ENCODE results near the gene COL9A2. TPM values are rescaled to one million over a fixed set of nuclear protein-coding genes. Genes with fewer than 3 reads are reported as not detected.

Gene COL9A2
- total RNA-seq, 2 experiments from 2014 or later: 10.6 to 21.4 TPM

- CTCF ChIA-PET (ENCODE audit: unreplicated experiment): no interaction called here
- no TSS peak for BruUV-seq (replicated peaks)
Measured at GRCh38 chr1:40301066-40301465, 16.0 kb downstream of the COL9A2 start.

DNA sequence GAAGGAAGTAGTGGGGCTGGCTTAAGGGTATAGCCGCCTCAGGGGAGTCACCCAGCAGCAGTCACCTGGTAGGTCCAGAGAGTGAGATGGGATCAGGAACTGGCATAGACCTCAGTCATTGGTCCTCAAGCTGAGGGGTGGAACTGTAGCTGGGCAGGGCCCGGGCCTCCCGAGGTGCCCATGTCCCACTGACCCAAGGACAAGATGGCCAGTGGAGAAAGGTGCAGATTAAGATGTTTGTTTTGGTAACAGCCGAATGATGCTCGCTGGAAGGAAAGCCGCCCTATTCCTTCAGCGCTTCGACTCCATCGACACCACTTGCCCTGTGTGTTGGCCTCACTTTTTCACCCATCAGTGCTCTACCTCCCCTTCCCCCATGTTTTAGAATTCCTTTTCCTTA lies 16.4 kb downstream of the COL9A2 start:
- Histone ChIP-seq H3K9me2 (ENCODE audit: insufficient read depth, low read length) (no peaks in the 10 kb centered on the region), H3K36me3 (ENCODE audit: insufficient read depth, low read length) (no peaks in the 10 kb centered on the region), H3K27ac (ENCODE audit: low read depth, low read length, poor library complexity, severe bottlenecking) (no peak overlapping the region), H2AFZ (ENCODE audit: low read length) (no peak overlapping the region), H3K4me1 (ENCODE audit: insufficient read depth, low read length, poor library complexity, severe bottlenecking) (no peaks in the 10 kb centered on the region), H4K20me1 (ENCODE audit: insufficient read depth, low read length) (no peaks in the 10 kb centered on the region), H3K4me3 (ENCODE audit: low read depth, low read length, poor library complexity, severe bottlenecking) (no peak overlapping the region), H3K9me3 (ENCODE audit: low read length) (no peaks in the 10 kb centered on the region), H3K4me2 (ENCODE audit: low read length) (no peak overlapping the region), H3K79me2 (ENCODE audit: insufficient read depth, low read depth, low read length) (no peaks in the 10 kb centered on the region)
- TF ChIP-seq EZH2phosphoT487 (IDR thresholded peaks at IDR 0.05; ENCODE audit: borderline replicate concordance, low read depth, low read length) (no peak), CTCF (conservative IDR thresholded peaks at IDR 0.05; ENCODE audit: low read length) (no peak)
- DNase-seq (ENCODE audit: low spot score): no peak
- POLR2A ChIA-PET: no interaction called here
- intact Hi-C loops (cut with micrococcal nuclease; ENCODE audit: unreplicated experiment): no loop called here
- BruUV-seq (replicated peaks): no TSS peak
- CTCF ChIA-PET (ENCODE audit: unreplicated experiment): no interaction called here

More at GRCh38 chr1:40301066-40301465, 16.0 kb downstream of the COL9A2 start:
- Histone ChIP-seq H2AFZ (ENCODE audit: low read length) (no peak overlapping the region), H3K9me2 (ENCODE audit: insufficient read depth, low read length) (no peaks in the 10 kb centered on the region), H3K4me1 (ENCODE audit: insufficient read depth, low read length, poor library complexity, severe bottlenecking) (no peaks in the 10 kb centered on the region), H3K36me3 (ENCODE audit: insufficient read depth, low read length) (no peaks in the 10 kb centered on the region), H3K27ac (ENCODE audit: low read depth, low read length, poor library complexity, severe bottlenecking) (no peak overlapping the region), H3K4me3 (ENCODE audit: low read depth, low read length, poor library complexity, severe bottlenecking) (no peak overlapping the region), H3K9me3 (ENCODE audit: low read length) (no peaks in the 10 kb centered on the region), H3K4me2 (ENCODE audit: low read length) (no peak overlapping the region), H3K79me2 (ENCODE audit: insufficient read depth, low read depth, low read length) (no peaks in the 10 kb centered on the region), H4K20me1 (ENCODE audit: insufficient read depth, low read length) (no peaks in the 10 kb centered on the region)
- DNase-seq (ENCODE audit: low spot score): no peak
- POLR2A ChIA-PET: interaction anchor here (0.9 kb wide), 1 partner anchor 14 kb away, joined by 5 read pairs; no protein-coding TSS in a partner anchor
- TF ChIP-seq CTCF (conservative IDR thresholded peaks at IDR 0.05; ENCODE audit: low read length) (no peak), EZH2phosphoT487 (IDR thresholded peaks at IDR 0.05; ENCODE audit: borderline replicate concordance, low read depth, low read length) (no peak)
- intact Hi-C loops (cut with micrococcal nuclease; ENCODE audit: unreplicated experiment): no loop called here

DNA sequence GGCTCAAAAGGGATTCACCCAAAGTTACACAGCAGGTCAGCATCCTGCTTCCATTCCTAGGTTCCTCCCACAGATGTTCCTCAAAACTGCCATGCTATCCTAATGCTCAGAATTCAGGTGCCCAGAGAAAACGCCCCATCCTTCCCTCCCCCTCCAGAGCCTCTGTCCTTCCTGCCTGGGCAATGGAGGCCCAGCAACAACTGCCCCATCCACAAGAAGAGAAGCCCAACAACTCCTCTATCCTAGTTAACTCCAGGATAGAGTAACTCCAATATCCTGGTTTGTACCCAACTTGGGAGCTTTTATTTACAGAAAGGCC lies 16.9 kb downstream of the COL9A2 start:
- H4K20me1 ChIP-seq (ENCODE audit: insufficient read depth, low read length): no peaks in the 10 kb centered on the region
- no peak for DNase-seq (ENCODE audit: low spot score)
- no peak overlapping the region for H3K4me3 ChIP-seq (ENCODE audit: low read depth, low read length, poor library complexity, severe bottlenecking)
- no peaks in the 10 kb centered on the region for H3K9me2 ChIP-seq (ENCODE audit: insufficient read depth, low read length)
- no peaks in the 10 kb centered on the region for H3K4me1 ChIP-seq (ENCODE audit: insufficient read depth, low read length, poor library complexity, severe bottlenecking)
- H3K79me2 ChIP-seq (ENCODE audit: insufficient read depth, low read depth, low read length): no peaks in the 10 kb centered on the region
- CTCF ChIA-PET (ENCODE audit: unreplicated experiment): interaction anchor here (0.6 kb wide), 2 partner anchors 43 to 192 kb away, joined by 5 read pairs; no protein-coding TSS in a partner anchor
- intact Hi-C loops (cut with micrococcal nuclease; ENCODE audit: unreplicated experiment): no loop called here
- TF ChIP-seq CTCF (conservative IDR thresholded peaks at IDR 0.05; ENCODE audit: low read length): no peak
- TF ChIP-seq EZH2phosphoT487 (IDR thresholded peaks at IDR 0.05; ENCODE audit: borderline replicate concordance, low read depth, low read length): no peak
- no peak overlapping the region for H3K4me2 ChIP-seq (ENCODE audit: low read length)
- BruUV-seq (replicated peaks): no TSS peak
- H2AFZ ChIP-seq (ENCODE audit: low read length): no peak overlapping the region
- H3K27ac ChIP-seq (ENCODE audit: low read depth, low read length, poor library complexity, severe bottlenecking): no peak overlapping the region
- H3K36me3 ChIP-seq (ENCODE audit: insufficient read depth, low read length): no peaks in the 10 kb centered on the region
- POLR2A ChIA-PET: interaction anchor here (0.7 kb wide), 1 partner anchor 895 kb away, joined by 3 read pairs; no protein-coding TSS in a partner anchor
- H3K9me3 ChIP-seq (ENCODE audit: low read length): no peaks in the 10 kb centered on the region
